Ascending aorta (tissue), 2 donors: Measurements from ENCODE around the gene C9orf85. TPM values are rescaled to one million over a fixed set of nuclear protein-coding genes. Genes with fewer than 3 reads are reported as not detected.

Source experiments
- DNase-seq, 2 donors: peaks; one replicate each; pipeline ENCODE4 v3.0.0-alpha.2; 2019; ENCODE audit warnings: low spot score in 2 of 2
- H3K27ac ChIP-seq, 2 donors: fragments of 200-600 bp; sonication (generic); one replicate each; pipeline ENCODE4 v1.5.1; 2016 to 2017; ENCODE audit warnings: mild to moderate bottlenecking in 1 of 2
- H3K27me3 ChIP-seq: fragments of 200-600 bp; sonication (generic); one replicate; pipeline ENCODE4 v1.5.1; 2017
- H3K36me3 ChIP-seq, 2 donors: fragments of 200-600 bp; sonication (generic); one replicate each; pipeline ENCODE4 v1.5.1; 2016
- H3K4me1 ChIP-seq, 2 donors: fragments of 200-600 bp; sonication (generic); one replicate each; pipeline ENCODE4 v1.5.1; 2016 to 2017; ENCODE audit warnings: mild to moderate bottlenecking in 1 of 2
- H3K4me3 ChIP-seq, 2 donors: fragments of 200-600 bp; sonication (generic); one replicate each; pipeline ENCODE4 v1.5.1; 2016 to 2017; ENCODE audit warnings: mild to moderate bottlenecking in 1 of 2
- H3K9me3 ChIP-seq, 2 donors: fragments of 200-600 bp; sonication (generic); one replicate each; pipeline ENCODE4 v1.5.1; 2016
- intact Hi-C: fragments of 100-400 bp; cut with DNase I; formaldehyde crosslinking; loops from one replicate; pipeline ENCODE4 v1.15.1; 2023
- total RNA-seq: library from RNA; depleted of rRNA; stranded (reverse); fragments of >200 nt; gene quantifications from one replicate; pipeline ENCODE4 v1.1.0, GENCODE V29; 2016
- TF ChIP-seq, protein P1 (sequence below), 3 experiments: fragments of 200-600 bp in 2 of 3; fragments of 450-650 bp in 1 of 3; sonication (generic) in 2 of 3; IDR thresholded peaks; one replicate each; pipeline ENCODE4 v1.5.1; 2016 to 2019; ENCODE audit warnings: antibody characterized with exemption in 3 of 3, mild to moderate bottlenecking in 1 of 3, moderate library complexity in 1 of 3

C9orf85 gene
- total RNA-seq, 1 donor from 2014 or later = 2.6 TPM

DNA sequence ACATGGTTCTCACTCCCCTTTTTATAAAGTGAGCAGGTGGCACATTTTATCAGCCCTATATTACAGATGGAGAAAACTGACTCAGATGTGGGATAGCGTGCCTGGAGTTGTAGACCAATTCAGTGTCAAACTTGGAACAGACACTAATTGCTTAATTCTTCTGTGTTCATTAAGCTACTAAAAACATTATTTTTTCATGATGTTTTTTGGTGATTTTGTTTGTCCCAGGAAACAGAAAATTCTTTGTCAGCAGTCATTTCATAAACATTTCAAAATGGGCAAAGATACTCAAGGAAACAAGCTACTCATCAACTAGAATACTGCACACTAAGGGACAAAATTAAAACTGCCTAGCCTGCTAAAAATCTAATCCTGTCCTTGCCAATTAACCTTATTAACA, 2.6 kb upstream of the C9orf85 start:
- H3K27me3 ChIP-seq = no peaks in the 10 kb centered on the region
- H3K36me3 ChIP-seq = peaks cover 0 to 4% of the 10 kb centered on the region in 2 donors
- H3K9me3 ChIP-seq = no peaks in the 10 kb centered on the region
- peaks cover 2 to 16% of the 10 kb centered on the region in 2 donors for H3K4me1 ChIP-seq
- DNase-seq = no peak
- no peak overlapping the region for H3K27ac ChIP-seq
- H3K4me3 ChIP-seq = peak overlapping the region in 1 of 2 donors; percentile 96
- intact Hi-C loops = loop anchor here (10.0 kb wide), 1 partner anchor 1654 kb away; the partner anchor contains the start of gene SMC5
- TF ChIP-seq, protein P1, sequence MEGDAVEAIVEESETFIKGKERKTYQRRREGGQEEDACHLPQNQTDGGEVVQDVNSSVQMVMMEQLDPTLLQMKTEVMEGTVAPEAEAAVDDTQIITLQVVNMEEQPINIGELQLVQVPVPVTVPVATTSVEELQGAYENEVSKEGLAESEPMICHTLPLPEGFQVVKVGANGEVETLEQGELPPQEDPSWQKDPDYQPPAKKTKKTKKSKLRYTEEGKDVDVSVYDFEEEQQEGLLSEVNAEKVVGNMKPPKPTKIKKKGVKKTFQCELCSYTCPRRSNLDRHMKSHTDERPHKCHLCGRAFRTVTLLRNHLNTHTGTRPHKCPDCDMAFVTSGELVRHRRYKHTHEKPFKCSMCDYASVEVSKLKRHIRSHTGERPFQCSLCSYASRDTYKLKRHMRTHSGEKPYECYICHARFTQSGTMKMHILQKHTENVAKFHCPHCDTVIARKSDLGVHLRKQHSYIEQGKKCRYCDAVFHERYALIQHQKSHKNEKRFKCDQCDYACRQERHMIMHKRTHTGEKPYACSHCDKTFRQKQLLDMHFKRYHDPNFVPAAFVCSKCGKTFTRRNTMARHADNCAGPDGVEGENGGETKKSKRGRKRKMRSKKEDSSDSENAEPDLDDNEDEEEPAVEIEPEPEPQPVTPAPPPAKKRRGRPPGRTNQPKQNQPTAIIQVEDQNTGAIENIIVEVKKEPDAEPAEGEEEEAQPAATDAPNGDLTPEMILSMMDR (IDR thresholded peaks at IDR 0.05) = no peak

DNA sequence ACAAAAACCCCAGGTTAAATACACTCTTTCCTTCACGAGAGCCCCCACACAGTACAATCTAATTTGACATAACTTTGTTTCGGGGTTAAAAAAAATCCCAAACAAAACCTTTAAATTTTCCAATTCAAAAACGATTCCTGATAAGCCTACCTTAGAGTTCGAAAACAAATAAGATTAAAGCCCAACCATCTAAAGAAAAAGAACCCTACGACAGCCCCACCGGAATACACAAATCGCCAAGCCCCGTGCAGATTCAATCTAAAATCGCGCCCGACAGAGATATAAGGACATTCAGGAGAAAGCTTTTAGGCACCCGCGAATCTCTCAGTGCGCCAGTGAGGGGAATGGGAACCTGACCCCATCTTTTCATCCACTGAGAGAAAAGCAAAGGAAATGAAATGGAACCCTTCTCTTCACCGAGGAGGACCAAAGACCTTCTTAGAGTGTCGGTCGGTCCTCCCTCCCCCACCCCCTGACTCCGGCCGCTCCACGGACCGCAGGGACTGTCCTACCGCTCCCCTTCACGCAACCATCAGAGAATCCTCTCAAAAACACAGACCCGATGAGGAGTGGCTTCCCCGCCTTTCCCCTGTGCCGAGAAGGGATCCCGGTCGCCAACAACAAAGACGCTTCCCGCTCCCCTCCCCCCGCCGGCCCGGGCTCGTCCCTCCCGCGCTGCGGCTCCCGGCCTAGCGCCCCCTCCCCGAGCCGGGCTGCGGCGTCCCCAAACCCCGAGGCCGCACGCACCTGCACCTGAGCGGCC, 1.4 kb upstream of the C9orf85 start:
- Histone ChIP-seq H3K27ac (peak overlapping the region; percentile 92 to 96), H3K9me3 (no peaks in the 10 kb centered on the region), H3K4me3 (peak overlapping the region; percentile 70 to 96), H3K4me1 (peaks cover 2 to 13% of the 10 kb centered on the region in 2 donors), H3K27me3 (no peaks in the 10 kb centered on the region), H3K36me3 (peaks cover 0 to 4% of the 10 kb centered on the region in 2 donors)
- TF ChIP-seq, protein P1 (IDR thresholded peaks at IDR 0.05) = no peak
- intact Hi-C loops = loop anchor here (2.0 to 10.0 kb wide), 5 partner anchors 31 to 1655 kb away; partner anchors contain the start of genes CEMIP2, KLF9 and SMC5
- peak in 1 of 2 donors; percentile 66 for DNase-seq

DNA sequence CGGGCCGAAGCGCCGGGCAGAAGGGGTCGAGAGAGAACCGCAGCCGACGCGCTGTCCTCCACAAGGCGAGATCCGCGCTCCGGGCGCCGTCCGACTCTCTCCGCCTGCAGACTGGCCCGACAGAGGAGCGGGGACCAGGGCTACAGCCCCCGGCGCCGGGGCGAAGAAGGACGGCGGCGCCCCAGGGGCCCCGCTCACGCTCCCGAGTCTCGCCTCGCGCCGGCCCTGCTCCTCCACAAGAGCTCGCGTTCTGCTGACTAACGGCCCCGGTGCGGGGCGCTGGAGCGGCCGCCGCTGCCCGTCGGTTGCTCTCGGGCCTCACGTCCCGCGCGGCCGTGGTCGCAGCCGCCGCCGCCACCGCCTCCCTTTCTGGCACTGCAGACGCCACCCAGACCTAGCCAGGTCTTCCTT, 784 bp upstream of the C9orf85 start:
- H3K27me3 ChIP-seq = no peaks in the 10 kb centered on the region

DNA sequence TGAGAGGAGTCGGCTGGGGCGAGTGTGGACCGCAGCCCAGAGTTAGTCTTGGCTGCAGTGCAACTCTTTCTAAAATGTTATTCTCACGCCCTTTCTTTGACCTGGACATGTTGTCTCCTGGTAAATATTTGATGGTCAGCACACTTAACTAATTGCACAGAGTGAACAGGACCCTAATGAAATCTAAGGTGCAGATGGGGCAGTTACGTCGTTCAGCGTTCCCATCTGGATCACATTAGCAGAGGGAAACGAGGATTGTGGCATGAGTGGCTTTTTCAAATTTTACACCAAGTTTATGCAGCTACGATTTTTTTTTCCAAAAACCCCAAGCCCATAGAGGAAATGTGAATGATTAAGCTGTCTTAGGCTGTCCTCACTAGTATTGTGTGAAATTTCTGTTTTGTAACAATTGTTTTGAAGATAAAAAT, 483 bp downstream of the C9orf85 start:
- Histone ChIP-seq H3K4me1 (peaks cover 2 to 13% of the 10 kb centered on the region in 2 donors), H3K27me3 (no peaks in the 10 kb centered on the region)

More for the DNA sequence above, 784 bp upstream of the C9orf85 start:
- Histone ChIP-seq H3K36me3 (peaks cover 0 to 2% of the 10 kb centered on the region in 2 donors), H3K4me1 (peaks cover 2 to 13% of the 10 kb centered on the region in 2 donors), H3K27ac (peak overlapping the region; percentile 92 to 96), H3K4me3 (peak overlapping the region; percentile 70 to 96), H3K9me3 (no peaks in the 10 kb centered on the region)
- TF ChIP-seq, protein P1 (IDR thresholded peaks at IDR 0.05) = no peak
- intact Hi-C loops = loop anchor here (2.0 to 5.0 kb wide), 4 partner anchors 30 to 1498 kb away; partner anchors contain the start of genes CEMIP2 and KLF9
- no peak for DNase-seq

DNA sequence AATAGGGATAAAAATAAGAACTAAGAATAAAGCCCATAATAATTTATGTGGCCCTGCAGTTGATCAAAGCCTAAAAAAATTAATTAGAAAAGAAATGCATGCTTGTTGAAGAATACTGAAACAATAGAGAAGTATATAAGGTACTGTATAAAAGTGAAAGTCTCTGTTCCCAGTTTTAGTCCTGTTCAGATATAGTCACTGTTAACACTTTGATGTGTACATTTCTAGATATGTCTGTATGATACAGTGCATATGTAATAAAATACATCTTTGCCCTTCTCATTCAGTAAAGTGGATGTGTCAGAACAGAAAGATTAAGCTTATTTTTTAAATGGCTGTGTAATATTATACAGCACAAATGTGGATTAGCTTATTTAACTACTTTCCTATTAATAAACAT, 4.1 kb downstream of the C9orf85 start:
- Histone ChIP-seq H3K36me3 (no peaks in the 10 kb centered on the region), H3K27me3 (no peaks in the 10 kb centered on the region), H3K4me1 (peaks cover 2 to 7% of the 10 kb centered on the region in 2 donors), H3K4me3 (no peak overlapping the region), H3K9me3 (no peaks in the 10 kb centered on the region), H3K27ac (no peak overlapping the region)
- no peak for DNase-seq
- TF ChIP-seq, protein P1 (IDR thresholded peaks at IDR 0.05) = no peak
- intact Hi-C loops = no loop called here

More for the DNA sequence above, 483 bp downstream of the C9orf85 start:
- H3K4me3 ChIP-seq = peak overlapping the region; percentile 63 to 70
- no peaks in the 10 kb centered on the region for H3K36me3 ChIP-seq
- H3K27ac ChIP-seq = peak overlapping the region; percentile 73 to 92
- DNase-seq = no peak
- no peaks in the 10 kb centered on the region for H3K9me3 ChIP-seq
- intact Hi-C loops = loop anchor here (2.0 to 5.0 kb wide), 4 partner anchors 29 to 1500 kb away; partner anchors contain the start of genes CEMIP2 and KLF9
- TF ChIP-seq, protein P1 (IDR thresholded peaks at IDR 0.05) = no peak
